ENCODE data around the gene PSEN1.

The PSEN1 gene

GRCh38 chr14:73140811-73141323 is 4.6 kb downstream of the PSEN1 start:
- CTCF ChIA-PET, result interaction anchor here (1.0 kb wide), 1 partner anchor 8 kb away, joined by 3 read pairs; no protein-coding TSS in a partner anchor
- no peak overlapping the region for H3K27ac ChIP-seq (ENCODE audit: insufficient read depth in 1 of 2, low read depth in 1 of 2, low read length in 2 of 2, poor library complexity in 1 of 2, severe bottlenecking in 2 of 2)
- peaks cover 5 to 15% (median 11%) of the 10 kb centered on the region in 4 experiments for H3K4me1 ChIP-seq (ENCODE audit: control extremely low read depth in 1 of 4, control insufficient read depth in 4 of 4, insufficient read depth in 4 of 4, low read length in 3 of 4)
- H3K27me3 ChIP-seq (replicated peaks in 2 of 5; ENCODE audit: control insufficient read depth in 4 of 5, insufficient read depth in 5 of 5, low read length in 4 of 5), result no peaks in the 10 kb centered on the region
- DNase-seq, result no peak
- peaks cover 0 to 3% (median 2%) of the 10 kb centered on the region in 4 experiments for H3K36me3 ChIP-seq (ENCODE audit: control insufficient read depth in 4 of 4, insufficient read depth in 4 of 4, low read length in 3 of 4)
- 100% methylated on average over 1 of the region's 1 CpG for WGBS (ENCODE audit: insufficient coverage)
- no peaks in the 10 kb centered on the region for H3K9me3 ChIP-seq (ENCODE audit: control extremely low read depth in 1 of 5, control insufficient read depth in 4 of 5, insufficient read depth in 2 of 5, low read depth in 1 of 5, low read length in 4 of 5)
- POLR2A ChIA-PET, result no interaction called here
- no peak overlapping the region for H3K4me3 ChIP-seq (ENCODE audit: control insufficient read depth in 1 of 7, extremely low read depth in 1 of 7, insufficient read depth in 4 of 7, low read depth in 2 of 7, low read length in 6 of 7)

- WGBS (ENCODE audit: insufficient coverage), result no CpG with 5 or more reads among the region's 2 CpGs
- no peak for DNase-seq
- Histone ChIP-seq H3K27me3 (replicated peaks in 2 of 5; ENCODE audit: control insufficient read depth in 4 of 5, insufficient read depth in 5 of 5, low read length in 4 of 5) (no peaks in the 10 kb centered on the region), H3K27ac (ENCODE audit: insufficient read depth in 1 of 2, low read depth in 1 of 2, low read length in 2 of 2, poor library complexity in 1 of 2, severe bottlenecking in 2 of 2) (no peak overlapping the region), H3K36me3 (ENCODE audit: control insufficient read depth in 4 of 4, insufficient read depth in 4 of 4, low read length in 3 of 4) (peaks cover 0 to 3% (median 2%) of the 10 kb centered on the region in 4 experiments), H3K4me3 (ENCODE audit: control insufficient read depth in 1 of 7, extremely low read depth in 1 of 7, insufficient read depth in 4 of 7, low read depth in 2 of 7, low read length in 6 of 7) (no peak overlapping the region), H3K4me1 (ENCODE audit: control extremely low read depth in 1 of 4, control insufficient read depth in 4 of 4, insufficient read depth in 4 of 4, low read length in 3 of 4) (peaks cover 2 to 7% (median 7%) of the 10 kb centered on the region in 4 experiments), H3K9me3 (ENCODE audit: control extremely low read depth in 1 of 5, control insufficient read depth in 4 of 5, insufficient read depth in 2 of 5, low read depth in 1 of 5, low read length in 4 of 5) (no peaks in the 10 kb centered on the region)
- ChIA-PET CTCF (interaction anchor here (1.2 kb wide), 1 partner anchor 33 kb away, joined by 3 read pairs; no protein-coding TSS in a partner anchor), POLR2A (no interaction called here)
Observed at GRCh38 chr14:73142216-73142615, 5.9 kb downstream of the PSEN1 start.

- H3K4me3 ChIP-seq (ENCODE audit: control insufficient read depth in 1 of 7, extremely low read depth in 1 of 7, insufficient read depth in 4 of 7, low read depth in 2 of 7, low read length in 6 of 7), result no peak overlapping the region
- DNase-seq, result no peak
- H3K36me3 ChIP-seq (ENCODE audit: control insufficient read depth in 4 of 4, insufficient read depth in 4 of 4, low read length in 3 of 4), result peaks cover 4 to 9% (median 5%) of the 10 kb centered on the region in 4 experiments
- H3K4me1 ChIP-seq (ENCODE audit: control extremely low read depth in 1 of 4, control insufficient read depth in 4 of 4, insufficient read depth in 4 of 4, low read length in 3 of 4), result no peaks in the 10 kb centered on the region
- no peaks in the 10 kb centered on the region for H3K27me3 ChIP-seq (replicated peaks in 2 of 5; ENCODE audit: control insufficient read depth in 4 of 5, insufficient read depth in 5 of 5, low read length in 4 of 5)
- no peak overlapping the region for H3K27ac ChIP-seq (ENCODE audit: insufficient read depth in 1 of 2, low read depth in 1 of 2, low read length in 2 of 2, poor library complexity in 1 of 2, severe bottlenecking in 2 of 2)
- WGBS (ENCODE audit: insufficient coverage), result 100% methylated on average over 5 of the region's 5 CpGs
- CTCF ChIA-PET, result interaction anchor here (1.2 kb wide), 1 partner anchor 32 kb away, joined by 3 read pairs; no protein-coding TSS in a partner anchor
- no peaks in the 10 kb centered on the region for H3K9me3 ChIP-seq (ENCODE audit: control extremely low read depth in 1 of 5, control insufficient read depth in 4 of 5, insufficient read depth in 2 of 5, low read depth in 1 of 5, low read length in 4 of 5)
- POLR2A ChIA-PET, result no interaction called here
Observed at GRCh38 chr14:73143003-73143402, 6.7 kb downstream of the PSEN1 start.

GRCh38 chr14:73143617-73144016 is 7.3 kb downstream of the PSEN1 start:
- CTCF ChIA-PET, result no interaction called here
- no peak overlapping the region for H3K4me3 ChIP-seq (ENCODE audit: control insufficient read depth in 1 of 7, extremely low read depth in 1 of 7, insufficient read depth in 4 of 7, low read depth in 2 of 7, low read length in 6 of 7)

GRCh38 chr14:73145371-73145770 is 9.1 kb downstream of the PSEN1 start:
- Histone ChIP-seq H3K4me3 (ENCODE audit: control insufficient read depth in 1 of 7, extremely low read depth in 1 of 7, insufficient read depth in 4 of 7, low read depth in 2 of 7, low read length in 6 of 7) (no peak overlapping the region), H3K4me1 (ENCODE audit: control extremely low read depth in 1 of 4, control insufficient read depth in 4 of 4, insufficient read depth in 4 of 4, low read length in 3 of 4) (no peaks in the 10 kb centered on the region), H3K36me3 (ENCODE audit: control insufficient read depth in 4 of 4, insufficient read depth in 4 of 4, low read length in 3 of 4) (peaks cover 7 to 22% (median 19%) of the 10 kb centered on the region in 4 experiments), H3K9me3 (ENCODE audit: control extremely low read depth in 1 of 5, control insufficient read depth in 4 of 5, insufficient read depth in 2 of 5, low read depth in 1 of 5, low read length in 4 of 5) (no peaks in the 10 kb centered on the region), H3K27ac (ENCODE audit: insufficient read depth in 1 of 2, low read depth in 1 of 2, low read length in 2 of 2, poor library complexity in 1 of 2, severe bottlenecking in 2 of 2) (no peak overlapping the region), H3K27me3 (replicated peaks in 2 of 5; ENCODE audit: control insufficient read depth in 4 of 5, insufficient read depth in 5 of 5, low read length in 4 of 5) (no peaks in the 10 kb centered on the region)
- no peak for DNase-seq
- POLR2A ChIA-PET, result no interaction called here
- CTCF ChIA-PET, result interaction anchor here (1.0 kb wide), 1 partner anchor 8 kb away, joined by 3 read pairs; no protein-coding TSS in a partner anchor
- WGBS (ENCODE audit: insufficient coverage), result no CpG with 5 or more reads among the region's 3 CpGs

More at GRCh38 chr14:73143617-73144016, 7.3 kb downstream of the PSEN1 start:
- H3K27me3 ChIP-seq (replicated peaks in 2 of 5; ENCODE audit: control insufficient read depth in 4 of 5, insufficient read depth in 5 of 5, low read length in 4 of 5), result no peaks in the 10 kb centered on the region
- peaks cover 4 to 14% (median 9%) of the 10 kb centered on the region in 4 experiments for H3K36me3 ChIP-seq (ENCODE audit: control insufficient read depth in 4 of 4, insufficient read depth in 4 of 4, low read length in 3 of 4)
- no peaks in the 10 kb centered on the region for H3K9me3 ChIP-seq (ENCODE audit: control extremely low read depth in 1 of 5, control insufficient read depth in 4 of 5, insufficient read depth in 2 of 5, low read depth in 1 of 5, low read length in 4 of 5)
- DNase-seq, result no peak
- no peak overlapping the region for H3K27ac ChIP-seq (ENCODE audit: insufficient read depth in 1 of 2, low read depth in 1 of 2, low read length in 2 of 2, poor library complexity in 1 of 2, severe bottlenecking in 2 of 2)
- WGBS (ENCODE audit: insufficient coverage), result 100% methylated on average over 2 of the region's 3 CpGs
- POLR2A ChIA-PET, result no interaction called here
- no peaks in the 10 kb centered on the region for H3K4me1 ChIP-seq (ENCODE audit: control extremely low read depth in 1 of 4, control insufficient read depth in 4 of 4, insufficient read depth in 4 of 4, low read length in 3 of 4)

GRCh38 chr14:73146111-73146510 is 9.8 kb downstream of the PSEN1 start:
- H3K36me3 ChIP-seq (ENCODE audit: control insufficient read depth in 4 of 4, insufficient read depth in 4 of 4, low read length in 3 of 4), result peaks cover 7 to 24% (median 18%) of the 10 kb centered on the region in 4 experiments
- CTCF ChIA-PET, result interaction anchor here (1.0 kb wide), 1 partner anchor 9 kb away, joined by 3 read pairs; no protein-coding TSS in a partner anchor
- no peak overlapping the region for H3K27ac ChIP-seq (ENCODE audit: insufficient read depth in 1 of 2, low read depth in 1 of 2, low read length in 2 of 2, poor library complexity in 1 of 2, severe bottlenecking in 2 of 2)
- H3K27me3 ChIP-seq (replicated peaks in 2 of 5; ENCODE audit: control insufficient read depth in 4 of 5, insufficient read depth in 5 of 5, low read length in 4 of 5), result no peaks in the 10 kb centered on the region
- H3K4me1 ChIP-seq (ENCODE audit: control extremely low read depth in 1 of 4, control insufficient read depth in 4 of 4, insufficient read depth in 4 of 4, low read length in 3 of 4), result no peaks in the 10 kb centered on the region
- 100% methylated on average over 1 of the region's 3 CpGs for WGBS (ENCODE audit: insufficient coverage)
- no peak overlapping the region for H3K4me3 ChIP-seq (ENCODE audit: control insufficient read depth in 1 of 7, extremely low read depth in 1 of 7, insufficient read depth in 4 of 7, low read depth in 2 of 7, low read length in 6 of 7)
- no peak for DNase-seq
- POLR2A ChIA-PET, result interaction anchor here (0.6 kb wide), 1 partner anchor 8 kb away, joined by 4 read pairs; no protein-coding TSS in a partner anchor
- no peaks in the 10 kb centered on the region for H3K9me3 ChIP-seq (ENCODE audit: control extremely low read depth in 1 of 5, control insufficient read depth in 4 of 5, insufficient read depth in 2 of 5, low read depth in 1 of 5, low read length in 4 of 5)

- Histone ChIP-seq H3K9me3 (ENCODE audit: control extremely low read depth in 1 of 5, control insufficient read depth in 4 of 5, insufficient read depth in 2 of 5, low read depth in 1 of 5, low read length in 4 of 5) (no peaks in the 10 kb centered on the region), H3K4me1 (ENCODE audit: control extremely low read depth in 1 of 4, control insufficient read depth in 4 of 4, insufficient read depth in 4 of 4, low read length in 3 of 4) (no peaks in the 10 kb centered on the region), H3K4me3 (ENCODE audit: control insufficient read depth in 1 of 7, extremely low read depth in 1 of 7, insufficient read depth in 4 of 7, low read depth in 2 of 7, low read length in 6 of 7) (no peak overlapping the region), H3K27ac (ENCODE audit: insufficient read depth in 1 of 2, low read depth in 1 of 2, low read length in 2 of 2, poor library complexity in 1 of 2, severe bottlenecking in 2 of 2) (no peak overlapping the region), H3K27me3 (replicated peaks in 2 of 5; ENCODE audit: control insufficient read depth in 4 of 5, insufficient read depth in 5 of 5, low read length in 4 of 5) (no peaks in the 10 kb centered on the region), H3K36me3 (ENCODE audit: control insufficient read depth in 4 of 4, insufficient read depth in 4 of 4, low read length in 3 of 4) (peaks cover 11 to 42% (median 23%) of the 10 kb centered on the region in 4 experiments)
- ChIA-PET POLR2A (no interaction called here), CTCF (interaction anchor here (0.6 kb wide), 1 partner anchor 65 kb away, joined by 3 read pairs; no protein-coding TSS in a partner anchor)
- no peak for DNase-seq
- WGBS (ENCODE audit: insufficient coverage), result no CpG with 5 or more reads among the region's 2 CpGs
Observed at GRCh38 chr14:73149753-73150152, 13.4 kb downstream of the PSEN1 start.

All from common myeloid progenitor, CD34-positive (primary cell).